ENCODE results near the gene VCL. TPM values are rescaled to one million over a fixed set of nuclear protein-coding genes. Genes with fewer than 3 reads are reported as not detected.

The VCL gene
- polyA plus RNA-seq, 1 donor from 2014 or later: 11.2 TPM

DNA sequence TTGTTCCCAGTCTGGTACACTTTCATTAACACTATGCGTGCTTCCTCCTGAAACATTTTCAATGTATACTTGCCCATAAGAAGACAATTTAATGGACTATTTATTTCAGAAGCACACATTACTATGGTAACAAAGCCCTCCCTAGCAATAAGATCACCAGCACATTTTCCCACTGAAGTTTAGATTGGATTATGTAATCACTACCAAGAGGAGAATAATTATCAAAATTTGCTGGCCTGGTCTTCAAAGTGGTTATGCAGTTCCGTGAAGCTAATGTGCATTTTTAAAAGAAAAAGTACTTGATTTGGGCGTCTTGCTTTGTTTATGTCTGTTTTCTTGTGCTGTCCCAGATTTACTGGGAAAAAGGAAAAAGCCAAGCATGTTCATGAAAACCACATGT lies 90.8 kb downstream of the VCL start:
- Histone ChIP-seq H3F3A (ENCODE audit: insufficient read depth, low read length, poor library complexity, severe bottlenecking) (no peaks in the 10 kb centered on the region), H3K27me3 (ENCODE audit: insufficient read depth, low read depth, low read length) (no peaks in the 10 kb centered on the region), H3K9ac (ENCODE audit: low read length) (no peak overlapping the region), H3K4me3 (ENCODE audit: low read length) (no peak overlapping the region), H4K20me1 (ENCODE audit: insufficient read depth) (no peaks in the 10 kb centered on the region), H3K27ac (ENCODE audit: low read length) (no peak overlapping the region), H3K4me2 (ENCODE audit: low read length) (no peak overlapping the region), H3K9me3 (ENCODE audit: low read length) (no peaks in the 10 kb centered on the region), H2AFZ (ENCODE audit: low read depth, low read length) (no peak overlapping the region), H3K79me2 (replicated peaks; ENCODE audit: insufficient read depth, low read length) (no peaks in the 10 kb centered on the region), H3K36me3 (ENCODE audit: insufficient read depth, low read length) (no peaks in the 10 kb centered on the region), H3K9me2 (ENCODE audit: insufficient read depth, low read length) (no peaks in the 10 kb centered on the region)
- TF ChIP-seq TAF1 (IDR thresholded peaks at IDR 0.05; ENCODE audit: low read depth) (no peak), MXI1 (conservative IDR thresholded peaks at IDR 0.05; ENCODE audit: poor library complexity, severe bottlenecking) (no peak), EP300 (conservative IDR thresholded peaks at IDR 0.05; ENCODE audit: poor library complexity, severe bottlenecking) (no peak), SMC3 (conservative IDR thresholded peaks at IDR 0.05; ENCODE audit: poor library complexity) (no peak), RAD21 (conservative IDR thresholded peaks at IDR 0.05) (no peak)
- TF ChIP-seq, protein P1, sequence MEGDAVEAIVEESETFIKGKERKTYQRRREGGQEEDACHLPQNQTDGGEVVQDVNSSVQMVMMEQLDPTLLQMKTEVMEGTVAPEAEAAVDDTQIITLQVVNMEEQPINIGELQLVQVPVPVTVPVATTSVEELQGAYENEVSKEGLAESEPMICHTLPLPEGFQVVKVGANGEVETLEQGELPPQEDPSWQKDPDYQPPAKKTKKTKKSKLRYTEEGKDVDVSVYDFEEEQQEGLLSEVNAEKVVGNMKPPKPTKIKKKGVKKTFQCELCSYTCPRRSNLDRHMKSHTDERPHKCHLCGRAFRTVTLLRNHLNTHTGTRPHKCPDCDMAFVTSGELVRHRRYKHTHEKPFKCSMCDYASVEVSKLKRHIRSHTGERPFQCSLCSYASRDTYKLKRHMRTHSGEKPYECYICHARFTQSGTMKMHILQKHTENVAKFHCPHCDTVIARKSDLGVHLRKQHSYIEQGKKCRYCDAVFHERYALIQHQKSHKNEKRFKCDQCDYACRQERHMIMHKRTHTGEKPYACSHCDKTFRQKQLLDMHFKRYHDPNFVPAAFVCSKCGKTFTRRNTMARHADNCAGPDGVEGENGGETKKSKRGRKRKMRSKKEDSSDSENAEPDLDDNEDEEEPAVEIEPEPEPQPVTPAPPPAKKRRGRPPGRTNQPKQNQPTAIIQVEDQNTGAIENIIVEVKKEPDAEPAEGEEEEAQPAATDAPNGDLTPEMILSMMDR (IDR thresholded peaks at IDR 0.05; ENCODE audit: poor library complexity, severe bottlenecking): no peak
- TF ChIP-seq, protein P2, sequence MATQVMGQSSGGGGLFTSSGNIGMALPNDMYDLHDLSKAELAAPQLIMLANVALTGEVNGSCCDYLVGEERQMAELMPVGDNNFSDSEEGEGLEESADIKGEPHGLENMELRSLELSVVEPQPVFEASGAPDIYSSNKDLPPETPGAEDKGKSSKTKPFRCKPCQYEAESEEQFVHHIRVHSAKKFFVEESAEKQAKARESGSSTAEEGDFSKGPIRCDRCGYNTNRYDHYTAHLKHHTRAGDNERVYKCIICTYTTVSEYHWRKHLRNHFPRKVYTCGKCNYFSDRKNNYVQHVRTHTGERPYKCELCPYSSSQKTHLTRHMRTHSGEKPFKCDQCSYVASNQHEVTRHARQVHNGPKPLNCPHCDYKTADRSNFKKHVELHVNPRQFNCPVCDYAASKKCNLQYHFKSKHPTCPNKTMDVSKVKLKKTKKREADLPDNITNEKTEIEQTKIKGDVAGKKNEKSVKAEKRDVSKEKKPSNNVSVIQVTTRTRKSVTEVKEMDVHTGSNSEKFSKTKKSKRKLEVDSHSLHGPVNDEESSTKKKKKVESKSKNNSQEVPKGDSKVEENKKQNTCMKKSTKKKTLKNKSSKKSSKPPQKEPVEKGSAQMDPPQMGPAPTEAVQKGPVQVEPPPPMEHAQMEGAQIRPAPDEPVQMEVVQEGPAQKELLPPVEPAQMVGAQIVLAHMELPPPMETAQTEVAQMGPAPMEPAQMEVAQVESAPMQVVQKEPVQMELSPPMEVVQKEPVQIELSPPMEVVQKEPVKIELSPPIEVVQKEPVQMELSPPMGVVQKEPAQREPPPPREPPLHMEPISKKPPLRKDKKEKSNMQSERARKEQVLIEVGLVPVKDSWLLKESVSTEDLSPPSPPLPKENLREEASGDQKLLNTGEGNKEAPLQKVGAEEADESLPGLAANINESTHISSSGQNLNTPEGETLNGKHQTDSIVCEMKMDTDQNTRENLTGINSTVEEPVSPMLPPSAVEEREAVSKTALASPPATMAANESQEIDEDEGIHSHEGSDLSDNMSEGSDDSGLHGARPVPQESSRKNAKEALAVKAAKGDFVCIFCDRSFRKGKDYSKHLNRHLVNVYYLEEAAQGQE (IDR thresholded peaks at IDR 0.05; ENCODE audit: borderline replicate concordance): no peak

DNA sequence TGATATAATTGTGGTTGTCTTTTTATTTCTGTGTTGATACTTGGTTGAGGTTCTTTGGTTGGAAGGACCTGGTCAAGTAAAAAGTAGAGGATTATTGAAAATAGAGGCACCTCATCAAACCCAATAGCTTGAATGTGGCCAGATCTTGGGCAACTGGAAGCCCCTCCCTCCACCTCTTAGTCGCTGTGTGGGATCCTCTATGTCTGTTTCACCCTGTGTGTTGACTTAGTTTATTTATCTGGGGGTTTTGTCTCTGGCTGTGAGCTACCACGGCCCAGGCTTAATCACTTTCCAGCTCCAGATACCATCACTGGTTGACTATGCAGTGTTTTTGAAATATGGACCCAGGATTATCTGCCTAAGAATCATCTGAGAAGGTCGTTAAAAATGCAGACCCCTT lies 94.5 kb downstream of the VCL start:
- H3K79me2 ChIP-seq (replicated peaks; ENCODE audit: insufficient read depth, low read length): no peaks in the 10 kb centered on the region
- peaks cover 4% of the 10 kb centered on the region for H3K36me3 ChIP-seq (ENCODE audit: insufficient read depth, low read length)
- H3K27ac ChIP-seq (ENCODE audit: low read length): no peak overlapping the region

More for the DNA sequence above, 94.5 kb downstream of the VCL start:
- no peak overlapping the region for H3K4me3 ChIP-seq (ENCODE audit: low read length)
- TF ChIP-seq EP300 (conservative IDR thresholded peaks at IDR 0.05; ENCODE audit: poor library complexity, severe bottlenecking): no peak
- TF ChIP-seq, protein P1 (IDR thresholded peaks at IDR 0.05; ENCODE audit: poor library complexity, severe bottlenecking): no peak
- H4K20me1 ChIP-seq (ENCODE audit: insufficient read depth): no peaks in the 10 kb centered on the region
- no peak overlapping the region for H3K4me2 ChIP-seq (ENCODE audit: low read length)
- H3K27me3 ChIP-seq (ENCODE audit: insufficient read depth, low read depth, low read length): no peaks in the 10 kb centered on the region
- H3F3A ChIP-seq (ENCODE audit: insufficient read depth, low read length, poor library complexity, severe bottlenecking): no peaks in the 10 kb centered on the region
- no peak overlapping the region for H3K9ac ChIP-seq (ENCODE audit: low read length)
- H2AFZ ChIP-seq (ENCODE audit: low read depth, low read length): no peak overlapping the region
- H3K9me2 ChIP-seq (ENCODE audit: insufficient read depth, low read length): no peaks in the 10 kb centered on the region
- H3K9me3 ChIP-seq (ENCODE audit: low read length): no peaks in the 10 kb centered on the region
